ENCODE measurements around the gene PAFAH1B2.

- no peak for TF ChIP-seq POLR2A (IDR thresholded peaks at IDR 0.05)
- TF ChIP-seq, protein P1, sequence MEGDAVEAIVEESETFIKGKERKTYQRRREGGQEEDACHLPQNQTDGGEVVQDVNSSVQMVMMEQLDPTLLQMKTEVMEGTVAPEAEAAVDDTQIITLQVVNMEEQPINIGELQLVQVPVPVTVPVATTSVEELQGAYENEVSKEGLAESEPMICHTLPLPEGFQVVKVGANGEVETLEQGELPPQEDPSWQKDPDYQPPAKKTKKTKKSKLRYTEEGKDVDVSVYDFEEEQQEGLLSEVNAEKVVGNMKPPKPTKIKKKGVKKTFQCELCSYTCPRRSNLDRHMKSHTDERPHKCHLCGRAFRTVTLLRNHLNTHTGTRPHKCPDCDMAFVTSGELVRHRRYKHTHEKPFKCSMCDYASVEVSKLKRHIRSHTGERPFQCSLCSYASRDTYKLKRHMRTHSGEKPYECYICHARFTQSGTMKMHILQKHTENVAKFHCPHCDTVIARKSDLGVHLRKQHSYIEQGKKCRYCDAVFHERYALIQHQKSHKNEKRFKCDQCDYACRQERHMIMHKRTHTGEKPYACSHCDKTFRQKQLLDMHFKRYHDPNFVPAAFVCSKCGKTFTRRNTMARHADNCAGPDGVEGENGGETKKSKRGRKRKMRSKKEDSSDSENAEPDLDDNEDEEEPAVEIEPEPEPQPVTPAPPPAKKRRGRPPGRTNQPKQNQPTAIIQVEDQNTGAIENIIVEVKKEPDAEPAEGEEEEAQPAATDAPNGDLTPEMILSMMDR (IDR thresholded peaks at IDR 0.05): no peak
These were observed 35.2 kb downstream of the PAFAH1B2 start for GRCh38 chr11:117179048-117179999.

All from suprapubic skin (tissue), 3 donors.